ENCODE data around the gene EEF1A2. TPM values are rescaled to one million over a fixed set of nuclear protein-coding genes. Genes with fewer than 3 reads are reported as not detected.

EEF1A2 gene
- total RNA-seq, 1 donor from 2014 or later: 55.3 TPM

GRCh38 chr20:63466250-63466825 lies 32.5 kb downstream of the EEF1A2 start:
- Mint-ChIP-seq H3K4me3 (ENCODE audit: unreplicated experiment) (peak overlapping the region; percentile 74), H3K27ac (ENCODE audit: unreplicated experiment) (no peak overlapping the region), H3K36me3 (ENCODE audit: unreplicated experiment) (no peaks in the 10 kb centered on the region), H3K4me1 (ENCODE audit: low read depth, unreplicated experiment) (peaks cover 41% of the 10 kb centered on the region), H3K9me3 (ENCODE audit: unreplicated experiment) (peaks cover 9% of the 10 kb centered on the region), H3K27me3 (ENCODE audit: unreplicated experiment) (peaks cover 11% of the 10 kb centered on the region)
- TF ChIP-seq CTCF (IDR thresholded peaks at IDR 0.05; ENCODE audit: partially characterized antibody, unreplicated experiment): no peak
- no peak for DNase-seq

DNA sequence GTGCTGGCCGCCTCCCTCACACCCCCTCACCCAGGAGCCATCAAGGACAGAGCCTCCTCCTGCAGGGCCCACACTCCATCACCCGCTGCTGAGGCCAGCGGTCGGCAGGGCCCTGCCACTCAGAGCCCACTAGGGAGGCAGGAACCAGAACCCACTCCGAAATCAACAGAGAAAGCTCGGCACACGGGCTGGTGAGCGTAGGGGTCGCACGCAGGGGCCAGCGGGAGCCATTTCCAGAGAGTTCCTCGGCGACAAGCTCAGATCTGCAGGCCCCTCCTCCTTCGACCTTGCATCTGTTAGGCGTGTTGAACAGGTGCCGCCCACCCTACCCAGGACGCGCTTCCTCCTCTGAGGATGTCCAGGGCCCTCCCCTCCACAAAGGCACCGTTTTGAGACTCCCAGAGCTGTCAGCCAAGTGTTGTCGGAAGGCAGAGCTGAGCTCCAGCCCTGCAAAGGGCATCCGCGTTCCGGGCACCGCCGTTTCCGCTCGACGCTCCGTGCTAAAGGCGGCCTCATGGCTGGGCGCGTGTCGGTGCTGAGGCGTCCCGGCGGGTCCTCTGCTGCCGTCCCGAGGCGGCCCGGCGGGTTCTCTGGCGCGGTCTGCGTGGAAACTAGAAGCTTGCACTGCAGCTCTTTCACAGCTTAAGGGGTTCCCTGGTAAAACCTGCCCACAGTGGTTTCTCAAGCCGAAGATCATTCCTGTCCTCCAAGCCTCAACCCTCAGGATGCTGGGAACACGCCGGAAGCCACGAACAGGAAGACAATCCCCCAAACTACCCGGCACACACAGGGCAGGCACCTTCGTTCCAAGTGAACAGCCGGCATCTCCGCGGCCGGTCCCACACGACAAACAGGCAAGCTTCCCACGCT lies 33.3 kb downstream of the EEF1A2 start:
- peak overlapping the region; percentile 52 for H3K27ac Mint-ChIP-seq (ENCODE audit: unreplicated experiment)
- no peak for TF ChIP-seq CTCF (IDR thresholded peaks at IDR 0.05; ENCODE audit: partially characterized antibody, unreplicated experiment)
- no peaks in the 10 kb centered on the region for H3K36me3 Mint-ChIP-seq (ENCODE audit: unreplicated experiment)
- peaks cover 47% of the 10 kb centered on the region for H3K4me1 Mint-ChIP-seq (ENCODE audit: low read depth, unreplicated experiment)
- H3K9me3 Mint-ChIP-seq (ENCODE audit: unreplicated experiment): peaks cover 9% of the 10 kb centered on the region
- peak overlapping the region; percentile 74 for H3K4me3 Mint-ChIP-seq (ENCODE audit: unreplicated experiment)
- peaks cover 11% of the 10 kb centered on the region for H3K27me3 Mint-ChIP-seq (ENCODE audit: unreplicated experiment)
- DNase-seq: no peak

DNA sequence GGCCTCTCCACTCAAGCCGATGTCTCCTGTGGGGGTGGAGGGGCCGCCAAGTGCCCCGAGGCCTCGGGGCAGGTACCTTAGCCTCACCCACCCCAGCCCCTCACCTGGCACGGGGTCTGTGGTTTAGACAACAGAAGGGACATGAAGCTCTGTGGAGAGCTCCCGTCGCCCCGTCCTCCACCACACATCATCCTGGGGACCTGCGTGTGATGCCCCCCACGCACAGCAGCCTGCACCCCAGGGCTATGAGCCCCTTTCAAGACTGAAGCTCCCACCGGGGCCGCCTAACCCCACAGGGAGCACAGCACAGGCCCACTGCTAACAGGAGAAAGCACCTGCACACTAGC lies 34.6 kb downstream of the EEF1A2 start:
- DNase-seq: no peak
- H3K36me3 Mint-ChIP-seq (ENCODE audit: unreplicated experiment): no peaks in the 10 kb centered on the region
- peak overlapping the region; percentile 68 for H3K4me3 Mint-ChIP-seq (ENCODE audit: unreplicated experiment)
- peaks cover 11% of the 10 kb centered on the region for H3K27me3 Mint-ChIP-seq (ENCODE audit: unreplicated experiment)
- peaks cover 47% of the 10 kb centered on the region for H3K4me1 Mint-ChIP-seq (ENCODE audit: low read depth, unreplicated experiment)
- H3K9me3 Mint-ChIP-seq (ENCODE audit: unreplicated experiment): peaks cover 9% of the 10 kb centered on the region
- H3K27ac Mint-ChIP-seq (ENCODE audit: unreplicated experiment): no peak overlapping the region
- TF ChIP-seq CTCF (IDR thresholded peaks at IDR 0.05; ENCODE audit: partially characterized antibody, unreplicated experiment): no peak

DNA sequence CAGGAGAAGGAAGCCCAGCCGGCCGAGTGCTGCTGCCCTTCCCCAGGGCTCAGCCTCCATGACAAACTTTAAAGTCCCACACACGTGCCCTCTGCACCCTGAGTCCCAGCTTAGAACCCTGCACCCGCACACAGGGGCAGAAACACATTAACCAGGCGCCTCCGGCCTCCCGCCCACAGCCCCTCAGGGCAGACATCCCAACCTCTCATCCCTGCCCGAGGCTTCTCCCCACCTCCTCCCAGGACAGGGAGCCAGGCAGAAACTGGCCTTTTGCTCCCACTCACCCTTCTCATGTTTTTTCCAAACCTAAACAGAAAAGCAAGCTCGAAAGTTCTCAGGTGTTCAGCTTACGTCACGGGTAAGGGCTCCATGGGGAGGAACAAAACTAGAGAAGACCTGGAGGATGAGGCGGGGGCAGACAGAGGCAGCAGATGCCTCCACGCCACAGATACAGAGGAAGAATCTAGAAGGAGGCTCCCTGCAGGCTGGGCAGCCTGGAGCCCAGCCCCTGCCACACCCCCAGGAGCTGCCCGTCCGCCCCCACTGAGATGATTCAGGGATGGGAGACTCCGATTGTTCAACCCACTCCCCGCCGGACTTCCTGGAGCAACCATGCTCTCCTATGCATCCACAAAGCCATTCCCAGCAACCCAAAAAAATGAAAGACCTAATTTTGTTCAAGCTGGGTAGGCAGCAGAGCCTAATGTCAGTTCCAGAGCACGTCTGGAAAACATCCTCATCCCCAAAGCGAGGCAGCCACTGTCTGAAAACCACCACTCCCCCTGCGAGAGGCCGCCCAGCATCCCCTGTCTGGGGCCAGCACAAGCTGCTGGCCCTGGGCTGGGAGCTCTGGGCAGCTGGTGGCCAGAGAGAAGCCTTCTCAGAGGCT lies 35.2 kb downstream of the EEF1A2 start:
- peak overlapping the region; percentile 48 for H3K27ac Mint-ChIP-seq (ENCODE audit: unreplicated experiment)
- peaks cover 11% of the 10 kb centered on the region for H3K27me3 Mint-ChIP-seq (ENCODE audit: unreplicated experiment)
- H3K4me3 Mint-ChIP-seq (ENCODE audit: unreplicated experiment): peak overlapping the region; percentile 65
- no peaks in the 10 kb centered on the region for H3K36me3 Mint-ChIP-seq (ENCODE audit: unreplicated experiment)
- TF ChIP-seq CTCF (IDR thresholded peaks at IDR 0.05; ENCODE audit: partially characterized antibody, unreplicated experiment): no peak
- peaks cover 9% of the 10 kb centered on the region for H3K9me3 Mint-ChIP-seq (ENCODE audit: unreplicated experiment)
- H3K4me1 Mint-ChIP-seq (ENCODE audit: low read depth, unreplicated experiment): peaks cover 43% of the 10 kb centered on the region
- DNase-seq: no peak

All from glutamatergic neuron (in vitro differentiated cells).